Body of pancreas (tissue), 4 donors: Measurements from ENCODE around the gene C4orf51. TPM values are rescaled to one million over a fixed set of nuclear protein-coding genes. Genes with fewer than 3 reads are reported as not detected.

ENCODE experiments used
- ATAC-seq: fragments of 150-250 bp; one replicate; pipeline ENCODE4 v1.9.1; 2016
- DNase-seq, 4 donors: peaks; one replicate each; pipeline ENCODE4 v3.0.0-alpha.2; 2019
- H3K27ac ChIP-seq, 4 donors: fragments of 200-600 bp; sonication (generic); 1 replicate in 3 of 4; 2 replicates in 1 of 4; pipeline versions ENCODE4 v1.5.1 to v1.6.1; 2016 to 2019; ENCODE audit warnings: mild to moderate bottlenecking in 1 of 4, mixed read lengths in 1 of 4, moderate library complexity in 1 of 4
- H3K27me3 ChIP-seq, 2 donors: fragments of 200-600 bp; sonication (generic); one replicate each; pipeline ENCODE4 v1.6.0; 2016; ENCODE audit warnings: mild to moderate bottlenecking in 1 of 2
- H3K36me3 ChIP-seq, 2 donors: fragments of 200-600 bp; sonication (generic); replicated peaks in 1 of 2; 2 replicates each; pipeline ENCODE4 v1.5.1; 2016; ENCODE audit warnings: low read depth in 2 of 2; ENCODE audit not compliant: insufficient read depth in 1 of 2
- H3K4me1 ChIP-seq: fragments of 200-600 bp; sonication (generic); one replicate; pipeline ENCODE4 v1.6.0; 2016
- H3K4me3 ChIP-seq, 2 donors: fragments of 200-600 bp; sonication (generic); 1 replicate in 1 of 2; 2 replicates in 1 of 2; pipeline ENCODE4 v1.5.1; 2016 to 2019
- H3K9me3 ChIP-seq, 3 donors: fragments of 200-600 bp; sonication (generic); 1 replicate in 2 of 3; 2 replicates in 1 of 3; pipeline ENCODE4 v1.5.1; 2016
- POLR2A ChIP-seq, 3 donors: fragments of 450-650 bp; IDR thresholded peaks; one replicate each; pipeline ENCODE4 v1.6.1; 2016; ENCODE audit warnings: antibody characterized with exemption in 3 of 3, mild to moderate bottlenecking in 2 of 3
- WGBS, 2 donors: methylation state at CpG; one replicate each; pipeline ENCODE4 v1.1.5; 2017; 5-methylcytosine and 5-hydroxymethylcytosine counted together
- intact Hi-C: fragments of 100-400 bp; cut with DNase I; formaldehyde crosslinking; loops from one replicate; pipeline ENCODE4 v1.15.1; 2023
- total RNA-seq, 2 donors: library from RNA; depleted of rRNA; stranded (reverse); fragments of >200 nt; gene quantifications; one replicate each; pipeline ENCODE4 v1.1.0, GENCODE V29; 2016
- TF ChIP-seq, protein P1 (sequence below), 7 experiments: fragments of 450-650 bp in 4 of 7; fragments of 200-600 bp in 3 of 7; sonication (generic) in 3 of 7; IDR thresholded peaks; one replicate each; pipeline ENCODE4 v1.5.1; 2016 to 2019; ENCODE audit warnings: antibody characterized with exemption in 7 of 7

The C4orf51 gene
- total RNA-seq, 2 donors from 2014 or later = not detected

DNA sequence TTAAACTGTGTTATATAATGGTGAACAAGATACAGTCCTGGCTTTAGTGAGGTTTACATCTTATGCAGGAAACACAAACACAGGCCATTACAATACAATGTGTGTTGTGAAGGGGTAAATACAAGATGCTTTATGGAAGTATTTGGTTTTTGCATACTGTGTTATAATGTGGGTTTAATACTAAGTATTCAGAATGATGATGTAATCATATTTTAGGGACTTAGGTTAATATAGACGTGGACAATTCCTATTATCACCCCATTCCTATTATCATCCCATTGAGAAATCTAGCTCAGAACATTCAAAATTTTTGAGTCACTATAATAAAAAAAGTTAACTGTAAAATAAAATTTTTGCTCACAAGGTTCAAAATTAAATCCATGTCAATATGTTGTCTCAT, 36.7 kb upstream of the C4orf51 start:
- peaks cover 0 to 5% of the 10 kb centered on the region in 2 donors for H3K36me3 ChIP-seq
- ATAC-seq (no peak), DNase-seq (no peak)
- TF ChIP-seq POLR2A (IDR thresholded peaks at IDR 0.05) = no peak
- TF ChIP-seq, protein P1, sequence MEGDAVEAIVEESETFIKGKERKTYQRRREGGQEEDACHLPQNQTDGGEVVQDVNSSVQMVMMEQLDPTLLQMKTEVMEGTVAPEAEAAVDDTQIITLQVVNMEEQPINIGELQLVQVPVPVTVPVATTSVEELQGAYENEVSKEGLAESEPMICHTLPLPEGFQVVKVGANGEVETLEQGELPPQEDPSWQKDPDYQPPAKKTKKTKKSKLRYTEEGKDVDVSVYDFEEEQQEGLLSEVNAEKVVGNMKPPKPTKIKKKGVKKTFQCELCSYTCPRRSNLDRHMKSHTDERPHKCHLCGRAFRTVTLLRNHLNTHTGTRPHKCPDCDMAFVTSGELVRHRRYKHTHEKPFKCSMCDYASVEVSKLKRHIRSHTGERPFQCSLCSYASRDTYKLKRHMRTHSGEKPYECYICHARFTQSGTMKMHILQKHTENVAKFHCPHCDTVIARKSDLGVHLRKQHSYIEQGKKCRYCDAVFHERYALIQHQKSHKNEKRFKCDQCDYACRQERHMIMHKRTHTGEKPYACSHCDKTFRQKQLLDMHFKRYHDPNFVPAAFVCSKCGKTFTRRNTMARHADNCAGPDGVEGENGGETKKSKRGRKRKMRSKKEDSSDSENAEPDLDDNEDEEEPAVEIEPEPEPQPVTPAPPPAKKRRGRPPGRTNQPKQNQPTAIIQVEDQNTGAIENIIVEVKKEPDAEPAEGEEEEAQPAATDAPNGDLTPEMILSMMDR (IDR thresholded peaks at IDR 0.05) = no peak
- no peaks in the 10 kb centered on the region for H3K4me1 ChIP-seq
- no peaks in the 10 kb centered on the region for H3K9me3 ChIP-seq
- intact Hi-C loops = no loop called here
- H3K27me3 ChIP-seq = no peaks in the 10 kb centered on the region
- 85 to 88% methylated on average over 1 of the region's 1 CpG for WGBS, 2 donors
- no peak overlapping the region for H3K27ac ChIP-seq
- no peak overlapping the region for H3K4me3 ChIP-seq

DNA sequence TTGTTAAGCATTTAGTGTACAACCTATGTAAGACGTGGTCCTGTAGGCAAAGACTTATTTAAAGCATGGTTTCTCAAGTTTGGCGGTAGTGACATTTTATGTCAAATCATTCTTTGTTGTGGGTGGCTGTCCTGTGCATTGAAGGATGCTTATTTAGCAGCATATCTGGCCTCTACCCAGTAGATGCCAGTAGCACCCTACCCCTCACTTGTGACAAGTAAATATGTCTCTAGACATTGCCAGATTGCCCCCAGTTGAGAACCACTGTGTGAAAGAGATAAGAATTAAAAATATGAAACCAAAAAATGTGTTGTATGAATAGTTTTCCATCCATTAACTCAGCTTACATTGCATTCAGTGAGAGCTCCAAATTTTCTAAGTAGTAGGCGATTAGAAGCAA, 35.2 kb upstream of the C4orf51 start:
- WGBS, 2 donors = 90 to 97% methylated on average over 3 of the region's 3 CpGs
- Histone ChIP-seq H3K9me3 (no peaks in the 10 kb centered on the region), H3K27me3 (no peaks in the 10 kb centered on the region), H3K36me3 (peaks cover 0 to 2% of the 10 kb centered on the region in 2 donors), H3K4me3 (no peak overlapping the region), H3K4me1 (no peaks in the 10 kb centered on the region), H3K27ac (no peak overlapping the region)
- DNase-seq = no peak
- ATAC-seq = no peak
- TF ChIP-seq POLR2A (IDR thresholded peaks at IDR 0.05) = no peak
- TF ChIP-seq, protein P1 (IDR thresholded peaks at IDR 0.05) = no peak
- intact Hi-C loops = no loop called here

DNA sequence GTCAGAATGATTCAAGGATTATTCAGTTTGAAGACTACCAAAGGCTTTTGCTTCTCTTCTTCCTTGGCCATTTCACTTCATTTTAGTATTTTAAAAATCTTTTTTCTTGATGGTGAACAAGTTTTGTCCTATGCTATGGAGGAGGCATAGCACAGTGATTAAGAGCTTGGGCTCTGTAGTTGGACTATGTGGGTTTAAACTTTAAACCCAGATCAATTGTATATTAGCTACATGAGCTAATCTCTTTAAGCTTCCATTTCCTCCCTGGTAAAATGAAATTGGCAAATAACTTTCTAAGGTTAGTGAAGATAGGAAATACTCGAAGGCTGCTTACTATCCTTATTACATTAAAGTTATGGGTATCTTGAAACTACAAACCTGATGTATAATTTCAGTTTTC, 23.8 kb upstream of the C4orf51 start:
- H3K36me3 ChIP-seq = peaks cover 0 to 4% of the 10 kb centered on the region in 2 donors
- intact Hi-C loops = no loop called here

DNA sequence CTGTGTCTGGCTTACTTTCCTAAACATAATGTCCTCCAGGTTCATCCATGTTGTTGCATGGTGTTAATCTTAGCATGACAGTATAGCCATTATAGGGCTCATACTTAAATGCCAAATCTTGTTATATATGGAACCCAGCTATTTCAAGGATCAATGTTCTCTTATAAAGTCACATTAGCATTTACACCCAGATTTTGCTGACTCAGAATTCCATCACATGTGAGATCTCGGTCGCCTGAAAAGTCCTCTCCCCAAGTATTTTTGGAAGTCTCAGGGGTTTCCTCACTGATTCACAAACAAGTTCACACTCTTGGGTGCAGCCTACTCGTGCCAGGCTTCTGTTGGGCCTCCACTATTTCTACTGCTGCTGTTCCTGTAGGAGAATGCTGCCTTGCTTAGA, 19.9 kb upstream of the C4orf51 start:
- TF ChIP-seq, protein P1 (IDR thresholded peaks at IDR 0.05) = no peak
- no peak for TF ChIP-seq POLR2A (IDR thresholded peaks at IDR 0.05)
- no peak overlapping the region for H3K27ac ChIP-seq
- no peak overlapping the region for H3K4me3 ChIP-seq
- ATAC-seq (no peak), DNase-seq (no peak)
- H3K9me3 ChIP-seq = no peaks in the 10 kb centered on the region
- 94 to 100% methylated on average over 3 of the region's 3 CpGs for WGBS, 2 donors
- H3K4me1 ChIP-seq = no peaks in the 10 kb centered on the region
- peaks cover 0 to 2% of the 10 kb centered on the region in 2 donors for H3K36me3 ChIP-seq
- no peaks in the 10 kb centered on the region for H3K27me3 ChIP-seq
- intact Hi-C loops = no loop called here

More for the DNA sequence above, 23.8 kb upstream of the C4orf51 start:
- 55 to 69% methylated on average over 1 of the region's 1 CpG for WGBS, 2 donors
- no peaks in the 10 kb centered on the region for H3K9me3 ChIP-seq
- H3K27ac ChIP-seq = no peak overlapping the region
- no peak overlapping the region for H3K4me3 ChIP-seq
- ATAC-seq (no peak), DNase-seq (no peak)
- no peaks in the 10 kb centered on the region for H3K4me1 ChIP-seq
- no peaks in the 10 kb centered on the region for H3K27me3 ChIP-seq
- TF ChIP-seq POLR2A (IDR thresholded peaks at IDR 0.05) = no peak
- TF ChIP-seq, protein P1 (IDR thresholded peaks at IDR 0.05) = no peak

DNA sequence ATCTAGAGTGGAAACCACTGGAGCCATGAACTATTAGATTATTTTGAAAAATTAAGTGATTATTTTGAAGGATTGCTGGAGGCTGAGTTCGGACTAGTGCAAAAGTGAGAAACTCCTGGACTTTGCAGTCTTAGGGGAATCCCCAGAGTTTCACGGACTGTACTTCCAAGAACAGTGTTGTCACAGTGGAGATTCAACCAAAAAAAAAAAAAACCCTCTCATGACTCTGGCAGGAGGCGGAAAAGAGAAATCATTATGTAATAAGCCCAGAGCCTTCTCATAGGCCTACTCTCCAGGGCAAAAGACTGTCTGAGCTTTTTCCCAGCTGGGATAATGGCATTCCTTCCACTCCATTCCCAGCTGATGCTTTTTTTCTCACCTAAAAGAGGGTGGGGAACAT, 16.8 kb upstream of the C4orf51 start:
- no peaks in the 10 kb centered on the region for H3K27me3 ChIP-seq
- no peaks in the 10 kb centered on the region for H3K36me3 ChIP-seq
- intact Hi-C loops = no loop called here
- H3K9me3 ChIP-seq = no peaks in the 10 kb centered on the region
- H3K4me3 ChIP-seq = no peak overlapping the region
- ATAC-seq = peak; percentile 63
- peak in 1 of 4 donors; percentile 29 for DNase-seq
- WGBS, 2 donors = 35 to 69% methylated on average over 3 of the region's 3 CpGs
- TF ChIP-seq, protein P1 (IDR thresholded peaks at IDR 0.05) = no peak
- no peak for TF ChIP-seq POLR2A (IDR thresholded peaks at IDR 0.05)
- no peak overlapping the region for H3K27ac ChIP-seq
- H3K4me1 ChIP-seq = no peaks in the 10 kb centered on the region
